H1 (cell line): ENCODE measurements around the gene C14orf93. TPM values are rescaled to one million over a fixed set of nuclear protein-coding genes. Genes with fewer than 3 reads are reported as not detected.

ENCODE experiments used
- CTCF ChIA-PET: fragments of 300-600 bp; sonication (Branson Sonifier 250); formaldehyde crosslinking; loops from one replicate; lab custom pipeline; 2021; ENCODE audit not compliant: partially characterized antibody; lab: Charles Lee
- POLR2A ChIA-PET: fragments of 300-600 bp; sonication (Branson Sonifier 250); formaldehyde crosslinking; loops from one replicate; lab custom pipeline; 2021; ENCODE audit warnings: inconsistent platforms; ENCODE audit not compliant: partially characterized antibody; lab: Charles Lee
- DNase-seq, 2 experiments: peaks; one replicate each; pipeline versions ENCODE4 v3.0.0 to v3.0.0-alpha.2; 2010 to 2022; ENCODE audit warnings: low spot score in 2 of 2, low read depth in 1 of 2, mixed read lengths in 1 of 2
- FAIRE-seq: peaks from 2 replicates; lab custom pipeline; 2011; peaks lifted over from hg19 to GRCh38; lab: Jason Lieb, UNC
- H2AFZ ChIP-seq: 2 replicates; pipeline ENCODE4 v1.8.1; 2012; ENCODE audit warnings: low read length, inconsistent platforms
- H2AK5ac ChIP-seq: 2 replicates; pipeline ENCODE4 v1.6.1; 2013; ENCODE audit warnings: low read depth, low read length
- H2BK120ac ChIP-seq: replicated peaks from 2 replicates; pipeline ENCODE3; 2013; ENCODE audit warnings: low read depth, low read length, inconsistent platforms
- H2BK12ac ChIP-seq: 2 replicates; pipeline ENCODE4 v1.6.1; 2013; ENCODE audit warnings: low read depth, low read length
- H2BK15ac ChIP-seq: 2 replicates; pipeline ENCODE4 v1.6.1; 2013; ENCODE audit warnings: low read length
- H2BK20ac ChIP-seq: 2 replicates; pipeline ENCODE4 v1.6.1; 2013; ENCODE audit warnings: low read length
- H2BK5ac ChIP-seq: 2 replicates; pipeline ENCODE4 v1.6.1; 2013; ENCODE audit warnings: low read depth, low read length
- H3K14ac ChIP-seq: 2 replicates; pipeline ENCODE4 v1.6.1; 2013; ENCODE audit warnings: inconsistent platforms; ENCODE audit not compliant: insufficient read length
- H3K18ac ChIP-seq: 2 replicates; pipeline ENCODE4 v1.6.1; 2013; ENCODE audit warnings: low read length; ENCODE audit errors: extremely low read depth
- H3K23ac ChIP-seq: 2 replicates; pipeline ENCODE4 v1.6.1; 2013; ENCODE audit warnings: inconsistent platforms; ENCODE audit not compliant: insufficient read length
- H3K23me2 ChIP-seq: 2 replicates; pipeline ENCODE4 v1.6.1; 2013; ENCODE audit warnings: low read depth, low read length
- H3K27ac ChIP-seq: 2 replicates; pipeline ENCODE4 v1.6.1; 2011; ENCODE audit warnings: low read depth, low read length, inconsistent platforms
- H3K27me3 ChIP-seq, 4 experiments: replicated peaks in 1 of 4; 1 replicate in 1 of 4; 2 replicates in 3 of 4; pipeline versions ENCODE4 v1.6.1 to v1.8.1; 2011 to 2013; ENCODE audit warnings: low read length in 3 of 4, mild to moderate bottlenecking in 3 of 4, inconsistent platforms in 2 of 4, mixed read lengths in 2 of 4, moderate library complexity in 1 of 4; ENCODE audit not compliant: control insufficient read depth in 3 of 4, insufficient read depth in 3 of 4; ENCODE audit errors: extremely low read depth in 1 of 4
- H3K36me3 ChIP-seq, 4 experiments: 2 replicates each; pipeline versions ENCODE4 v1.6.1 to v1.8.1; 2011 to 2013; ENCODE audit warnings: mild to moderate bottlenecking in 4 of 4, low read length in 3 of 4, moderate library complexity in 2 of 4, control low read depth in 1 of 4, inconsistent platforms in 1 of 4; ENCODE audit not compliant: insufficient read depth in 4 of 4, control insufficient read depth in 2 of 4
- H3K4ac ChIP-seq: replicated peaks from 2 replicates; pipeline ENCODE3; 2013; ENCODE audit warnings: low read length, low read depth, mixed read lengths, inconsistent platforms; ENCODE audit not compliant: insufficient read length
- H3K4me1 ChIP-seq, 4 experiments: replicated peaks in 1 of 4; 1 replicate in 1 of 4; 2 replicates in 3 of 4; pipeline versions ENCODE4 v1.6.1 to v1.8.1; 2011 to 2013; ENCODE audit warnings: low read length in 3 of 4, inconsistent platforms in 2 of 4, mixed read lengths in 1 of 4; ENCODE audit not compliant: insufficient read depth in 4 of 4, control insufficient read depth in 3 of 4
- H3K4me2 ChIP-seq, 2 experiments: 2 replicates each; pipeline versions ENCODE4 v1.6.1 to v1.8.1; 2011 to 2013; ENCODE audit warnings: low read depth in 2 of 2, low read length in 2 of 2, control low read depth in 1 of 2, inconsistent platforms in 1 of 2, mild to moderate bottlenecking in 1 of 2; ENCODE audit not compliant: insufficient read depth in 1 of 2
- H3K4me3 ChIP-seq, 4 experiments: fragments of 200-600, 300-600 bp in 1 of 4; sonication (generic), shearing (Covaris generic), sonication (Bioruptor Twin) in 1 of 4; 2 replicates each; pipeline versions ENCODE4 v1.5.1 to v1.8.1; 2011 to 2016; ENCODE audit warnings: low read length in 4 of 4, low read depth in 3 of 4, control low read depth in 2 of 4, inconsistent platforms in 2 of 4, mild to moderate bottlenecking in 2 of 4, mixed read lengths in 1 of 4, moderate library complexity in 1 of 4; ENCODE audit not compliant: insufficient read depth in 2 of 4; ENCODE audit errors: extremely low read depth in 1 of 4
- H3K56ac ChIP-seq: replicated peaks from 2 replicates; pipeline ENCODE3; 2013; ENCODE audit warnings: low read depth, mild to moderate bottlenecking, mixed read lengths, low read length, inconsistent platforms; ENCODE audit not compliant: insufficient read length
- H3K79me1 ChIP-seq: 2 replicates; pipeline ENCODE4 v1.6.1; 2013; ENCODE audit warnings: low read depth, low read length, control low read depth
- H3K79me2 ChIP-seq, 2 experiments: 2 replicates each; pipeline versions ENCODE4 v1.6.1 to v1.8.1; 2012 to 2013; ENCODE audit warnings: low read length in 2 of 2, mild to moderate bottlenecking in 2 of 2, inconsistent platforms in 1 of 2; ENCODE audit not compliant: insufficient read depth in 2 of 2, control insufficient read depth in 1 of 2
- H3K9ac ChIP-seq, 4 experiments: replicated peaks in 1 of 4; 1 replicate in 1 of 4; 2 replicates in 3 of 4; pipeline versions ENCODE4 v1.6.1 to v1.8.1; 2011 to 2013; ENCODE audit warnings: low read depth in 3 of 4, low read length in 3 of 4, control low read depth in 2 of 4, mild to moderate bottlenecking in 2 of 4, moderate library complexity in 2 of 4, inconsistent platforms in 1 of 4; ENCODE audit errors: extremely low read depth in 1 of 4
- H3K9me3 ChIP-seq, 2 experiments: 2 replicates each; pipeline versions ENCODE4 v1.6.1 to v1.8.1; 2012 to 2013; ENCODE audit warnings: mild to moderate bottlenecking in 2 of 2, moderate library complexity in 2 of 2, control low read depth in 1 of 2, inconsistent platforms in 1 of 2, low read depth in 1 of 2, low read length in 1 of 2, mixed read lengths in 1 of 2; ENCODE audit not compliant: insufficient read depth in 2 of 2
- H4K20me1 ChIP-seq, 2 experiments: replicated peaks in 1 of 2; 2 replicates each; pipeline versions ENCODE3 to v1.8.1; 2011 to 2013; ENCODE audit warnings: inconsistent platforms in 2 of 2, low read length in 2 of 2, mild to moderate bottlenecking in 1 of 2; ENCODE audit not compliant: insufficient read depth in 2 of 2, control insufficient read depth in 1 of 2
- H4K5ac ChIP-seq: 2 replicates; pipeline ENCODE4 v1.6.1; 2013; ENCODE audit warnings: low read length, low read depth, mixed read lengths, inconsistent platforms; ENCODE audit not compliant: insufficient read length
- H4K8ac ChIP-seq: 2 replicates; pipeline ENCODE4 v1.8.0; 2013; ENCODE audit warnings: mild to moderate bottlenecking, moderate library complexity, low read length, inconsistent platforms; ENCODE audit not compliant: insufficient read depth; ENCODE audit errors: extremely low read depth
- H4K91ac ChIP-seq: replicated peaks from 2 replicates; pipeline ENCODE3; 2013; ENCODE audit warnings: low read length, mixed read lengths, inconsistent platforms; ENCODE audit not compliant: insufficient read length
- EZH2 ChIP-seq: fragments of 200-600 bp; sonication (generic); IDR thresholded peaks from 2 replicates; pipeline ENCODE4 v1.7.1; 2012; ENCODE audit warnings: low read depth, mild to moderate bottlenecking, moderate library complexity, low read length, inconsistent platforms; ENCODE audit not compliant: severe bottlenecking
- HDAC2 ChIP-seq, 2 experiments: fragments of 300-600 bp in 1 of 2; sonication (generic) in 1 of 2; IDR thresholded peaks; 2 replicates each; pipeline ENCODE4 v1.6.1; 2011 to 2012; ENCODE audit warnings: low read depth in 2 of 2, low read length in 2 of 2, mild to moderate bottlenecking in 2 of 2, moderate library complexity in 2 of 2, borderline replicate concordance in 1 of 2, inconsistent platforms in 1 of 2
- MAX ChIP-seq: IDR thresholded peaks from 2 replicates; pipeline ENCODE4 v1.6.1; 2012; ENCODE audit warnings: inconsistent platforms
- POLR2AphosphoS5 ChIP-seq: IDR thresholded peaks from 2 replicates; pipeline ENCODE4 v1.6.1; 2011; ENCODE audit warnings: low read depth, low read length
- WGBS, 2 experiments: shearing (Covaris generic) in 1 of 2; methylation state at CpG; one replicate each; pipeline versions ENCODE4 v1.1.6 to v1.1.7; 2013 to 2015; ENCODE audit warnings: low lambda C conversion rate in 2 of 2, mixed read lengths in 2 of 2, inconsistent platforms in 1 of 2, low coverage in 1 of 2, missing lambda C conversion rate in 1 of 2; ENCODE audit not compliant: insufficient replicate concordance in 2 of 2, insufficient coverage in 1 of 2, insufficient read length in 1 of 2; ENCODE audit errors: extremely low coverage in 1 of 2, missing lambda C conversion rate in 1 of 2; 5-methylcytosine and 5-hydroxymethylcytosine counted together
- polyA plus RNA-seq, 7 experiments: library from polyadenylated mRNA; depleted of rRNA in 3 of 7; stranded (reverse) in 5 of 7; unstranded in 2 of 7; fragments of >200 nt in 5 of 7; fragments of 200-250 nt in 2 of 7; gene quantifications; 1 replicate in 5 of 7; 2 replicates in 1 of 7; 4 replicates in 1 of 7; pipeline versions ENCODE4 v1.2.1 to v1.2.3, GENCODE V29; 2011 to 2013; ENCODE audit warnings: missing spikeins in 2 of 7, mixed read lengths in 2 of 7
- total RNA-seq: library from RNA; stranded (reverse); fragmentation: NEBNext Ultra II Directional; extraction: Animal tissue kit (Norgen Biotek cat#: 25700); gene quantifications from 2 replicates; pipeline ENCODE4 v1.2.1, GENCODE V29; 2021

C14orf93 gene
- total and polyA plus RNA-seq, 2 of the 8 experiments (the other 6 are each of a cell fraction or from before 2014, with no cell fraction given), result 7.8 to 8.2 TPM

- H3K4ac ChIP-seq, result peak overlapping the region; percentile 53
- H3K23me2 ChIP-seq, result no peaks in the 10 kb centered on the region; the same call in 1 of the 2 replicates
- H3K27ac ChIP-seq, result no peak overlapping the region
- H2BK20ac ChIP-seq, result no peak overlapping the region
- no peak overlapping the region for H3K23ac ChIP-seq
- no peaks in the 10 kb centered on the region for H3K9me3 ChIP-seq
- H2BK15ac ChIP-seq, result no peak overlapping the region
- no peak overlapping the region for H2AK5ac ChIP-seq
- H3K79me1 ChIP-seq, result no peaks in the 10 kb centered on the region
- H2BK120ac ChIP-seq, result no peak overlapping the region
- H3K18ac ChIP-seq, result no peak overlapping the region
- H3K14ac ChIP-seq, result no peak overlapping the region
- no peak overlapping the region for H2BK5ac ChIP-seq
- H3K4me2 ChIP-seq, result no peak overlapping the region
- TF ChIP-seq HDAC2 (IDR thresholded peaks at IDR 0.05; ENCODE audit: borderline replicate concordance in 1 of 2, low read depth in 2 of 2, low read length in 2 of 2) (no peak), EZH2 (no peak), MAX (no peak), POLR2AphosphoS5 (no peak)
- TF ChIP-seq, all 59 proteins: peak for 0
- Histone ChIP-seq H4K5ac (no peak overlapping the region), H3K27me3 (no peaks in the 10 kb centered on the region), H4K8ac (no peak overlapping the region), H3K9ac (no peak overlapping the region), H2AFZ (no peak overlapping the region), H2BK12ac (no peak overlapping the region), H3K4me1 (no peaks in the 10 kb centered on the region), H3K4me3 (no peak overlapping the region), H3K79me2 (no peaks in the 10 kb centered on the region), H4K20me1 (no peaks in the 10 kb centered on the region), H3K36me3 (no peaks in the 10 kb centered on the region), H3K56ac (no peak overlapping the region), H4K91ac (no peak overlapping the region)
- CTCF ChIA-PET, result interaction anchor here (0.7 to 11.9 kb wide), 12 partner anchors 8 to 60 kb away, joined by 3 to 103 read pairs (median 4); partner anchors contain the start of gene AJUBA
- FAIRE-seq (no peak), DNase-seq (no peak)
- POLR2A ChIA-PET, result interaction anchor here (1.3 to 10.9 kb wide), 5 partner anchors 8 to 52 kb away, joined by 3 to 94 read pairs (median 4); partner anchors contain the start of gene PSMB5
- WGBS, 2 experiments, result 93% methylated on average over 5 of the region's 5 CpGs; no CpG with 5 or more reads in 1 of the 2 experiments
These were observed 7.1 kb upstream of the C14orf93 start for GRCh38 chr14:23017091-23017490.
